Natural killer cell (primary cell): ENCODE measurements around the gene PRCD. TPM values are rescaled to one million over a fixed set of nuclear protein-coding genes. Genes with fewer than 3 reads are reported as not detected.
A peak's percentile ranks its signal among the peaks of the same experiment; 100 is the strongest.

Experiments
- ATAC-seq, 3 donors: fragments of 150-1000 bp in 2 of 3; fragments of 200-7000 bp in 1 of 3; cut with Tn5 transposase; 1 replicate in 1 of 3; 2 replicates in 2 of 3; pipeline ENCODE4 v1.10.0; 2021; ENCODE audit warnings: mild to moderate bottlenecking in 2 of 3, moderate library complexity in 2 of 3
- DNase-seq, 2 donors: peaks; one replicate each; pipeline versions ENCODE4 v3.0.0 to v3.0.0-alpha.2; 2013 to 2021; ENCODE audit warnings: mixed read lengths in 1 of 2
- H3K27ac ChIP-seq: one replicate; pipeline ENCODE4 v1.5.1; 2013; ENCODE audit warnings: mild to moderate bottlenecking, low read length
- H3K27me3 ChIP-seq: one replicate; pipeline ENCODE4 v1.6.1; 2013; ENCODE audit warnings: low read length; ENCODE audit not compliant: control insufficient read depth, insufficient read depth
- H3K36me3 ChIP-seq: one replicate; pipeline ENCODE4 v1.6.1; 2013; ENCODE audit warnings: low read length; ENCODE audit not compliant: control insufficient read depth, insufficient read depth
- H3K4me1 ChIP-seq: one replicate; pipeline ENCODE4 v1.6.1; 2013; ENCODE audit warnings: low read length; ENCODE audit not compliant: control insufficient read depth, insufficient read depth
- H3K4me3 ChIP-seq: one replicate; pipeline ENCODE4 v1.5.1; 2013; ENCODE audit warnings: low read length
- H3K9me3 ChIP-seq: one replicate; pipeline ENCODE4 v1.6.1; 2013; ENCODE audit warnings: low read length; ENCODE audit not compliant: control insufficient read depth, insufficient read depth
- H3K27ac Mint-ChIP-seq, 2 donors: one replicate each; pipeline ENCODE4 v1.8.0; 2022; ENCODE audit warnings: mild to moderate bottlenecking in 2 of 2, mixed read lengths in 2 of 2, moderate library complexity in 1 of 2
- H3K27me3 Mint-ChIP-seq, 2 donors: one replicate each; pipeline ENCODE4 v1.8.0; 2022; ENCODE audit warnings: low read depth in 2 of 2, mixed read lengths in 2 of 2
- H3K36me3 Mint-ChIP-seq: one replicate; pipeline ENCODE4 v1.8.0; 2022; ENCODE audit warnings: mixed read lengths
- H3K4me1 Mint-ChIP-seq, 2 donors: one replicate each; pipeline ENCODE4 v1.8.0; 2022; ENCODE audit warnings: mixed read lengths in 2 of 2
- H3K4me3 Mint-ChIP-seq: one replicate; pipeline ENCODE4 v1.8.0; 2022; ENCODE audit warnings: mild to moderate bottlenecking, moderate library complexity, mixed read lengths
- H3K9me3 Mint-ChIP-seq, 2 donors: one replicate each; pipeline ENCODE4 v1.8.0; 2022; ENCODE audit warnings: mixed read lengths in 2 of 2
- WGBS: methylation state at CpG from one replicate; pipeline ENCODE4 v1.1.7; 2013; ENCODE audit warnings: missing lambda C conversion rate; ENCODE audit not compliant: insufficient coverage; 5-methylcytosine and 5-hydroxymethylcytosine counted together
- intact Hi-C: fragments of 100-400 bp; cut with micrococcal nuclease; formaldehyde crosslinking; loops from one replicate; pipeline ENCODE4 v1.14.2; 2022
- total RNA-seq, 4 donors: library from RNA; stranded (reverse); fragments of 120-200 nt in 1 of 4; gene quantifications; one replicate each; pipeline versions ENCODE4 v1.2.3 to v1.2.4, GENCODE V29; 2013 to 2022
- TF ChIP-seq, protein P1 (sequence below): fragments of 200-600 bp; IDR thresholded peaks from one replicate; pipeline ENCODE4 v1.8.0; 2022; ENCODE audit warnings: antibody characterized with exemption

The PRCD gene
- total RNA-seq, 3 donors from 2014 or later (not counting 1 experiment from before 2014, with no cell fraction given): 0.77 to 1.1 (median 0.82) TPM

DNA sequence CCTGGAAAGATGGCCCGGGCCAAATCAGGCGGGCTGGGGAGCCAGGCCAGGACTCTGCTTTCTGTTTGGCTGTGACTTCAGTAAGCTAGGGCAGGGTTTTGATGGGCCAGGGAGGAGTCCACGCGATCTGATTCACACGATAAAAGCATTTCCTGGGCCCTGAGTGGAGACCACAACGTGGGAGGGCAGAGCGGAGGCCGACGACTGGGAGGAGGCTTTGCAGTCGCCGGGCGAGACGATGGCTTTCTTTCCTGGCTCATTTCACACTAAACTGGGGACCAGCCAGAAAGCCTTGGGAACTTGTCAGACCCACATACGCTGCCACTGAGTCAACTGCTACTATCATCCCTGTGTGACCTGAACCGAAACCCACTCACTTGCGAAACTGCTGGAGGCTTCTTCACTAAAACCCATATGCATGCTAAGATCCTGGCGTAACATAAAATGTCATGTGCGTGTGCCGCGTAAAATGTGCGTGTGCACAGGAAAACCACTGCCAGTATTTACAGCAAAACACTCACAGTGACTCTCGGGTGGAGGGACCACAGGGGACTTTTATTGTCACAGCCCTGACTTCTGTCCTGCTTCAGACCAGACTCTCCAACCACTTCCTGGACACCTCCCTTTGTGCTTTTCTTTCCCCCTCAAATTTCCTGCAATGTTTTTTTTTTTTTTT lies 24.4 kb upstream of the PRCD start:
- Histone ChIP-seq H3K4me1 (peaks cover 82% of the 10 kb centered on the region), H3K4me3 (peak overlapping the region; percentile 31), H3K27me3 (no peaks in the 10 kb centered on the region), H3K9me3 (no peaks in the 10 kb centered on the region), H3K27ac (peak overlapping the region; percentile 86), H3K36me3 (no peaks in the 10 kb centered on the region)
- Mint-ChIP-seq H3K27ac (peak overlapping the region; percentile 92 to 96), H3K4me3 (peak overlapping the region; percentile 77), H3K27me3 (no peaks in the 10 kb centered on the region), H3K36me3 (no peaks in the 10 kb centered on the region), H3K4me1 (peaks cover 43 to 60% of the 10 kb centered on the region in 2 donors), H3K9me3 (no peaks in the 10 kb centered on the region)
- ATAC-seq (peak; percentile 79 to 89 (median 81)), DNase-seq (peak; percentile 80 to 97)
- TF ChIP-seq, protein P1, sequence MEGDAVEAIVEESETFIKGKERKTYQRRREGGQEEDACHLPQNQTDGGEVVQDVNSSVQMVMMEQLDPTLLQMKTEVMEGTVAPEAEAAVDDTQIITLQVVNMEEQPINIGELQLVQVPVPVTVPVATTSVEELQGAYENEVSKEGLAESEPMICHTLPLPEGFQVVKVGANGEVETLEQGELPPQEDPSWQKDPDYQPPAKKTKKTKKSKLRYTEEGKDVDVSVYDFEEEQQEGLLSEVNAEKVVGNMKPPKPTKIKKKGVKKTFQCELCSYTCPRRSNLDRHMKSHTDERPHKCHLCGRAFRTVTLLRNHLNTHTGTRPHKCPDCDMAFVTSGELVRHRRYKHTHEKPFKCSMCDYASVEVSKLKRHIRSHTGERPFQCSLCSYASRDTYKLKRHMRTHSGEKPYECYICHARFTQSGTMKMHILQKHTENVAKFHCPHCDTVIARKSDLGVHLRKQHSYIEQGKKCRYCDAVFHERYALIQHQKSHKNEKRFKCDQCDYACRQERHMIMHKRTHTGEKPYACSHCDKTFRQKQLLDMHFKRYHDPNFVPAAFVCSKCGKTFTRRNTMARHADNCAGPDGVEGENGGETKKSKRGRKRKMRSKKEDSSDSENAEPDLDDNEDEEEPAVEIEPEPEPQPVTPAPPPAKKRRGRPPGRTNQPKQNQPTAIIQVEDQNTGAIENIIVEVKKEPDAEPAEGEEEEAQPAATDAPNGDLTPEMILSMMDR: no peak
- intact Hi-C loops: loop anchor here (1.0 to 10.0 kb wide), 6 partner anchors 23 to 251 kb away; partner anchors contain the start of genes SRSF2 and UBALD2
- 3% methylated on average over 22 of the region's 22 CpGs for WGBS

DNA sequence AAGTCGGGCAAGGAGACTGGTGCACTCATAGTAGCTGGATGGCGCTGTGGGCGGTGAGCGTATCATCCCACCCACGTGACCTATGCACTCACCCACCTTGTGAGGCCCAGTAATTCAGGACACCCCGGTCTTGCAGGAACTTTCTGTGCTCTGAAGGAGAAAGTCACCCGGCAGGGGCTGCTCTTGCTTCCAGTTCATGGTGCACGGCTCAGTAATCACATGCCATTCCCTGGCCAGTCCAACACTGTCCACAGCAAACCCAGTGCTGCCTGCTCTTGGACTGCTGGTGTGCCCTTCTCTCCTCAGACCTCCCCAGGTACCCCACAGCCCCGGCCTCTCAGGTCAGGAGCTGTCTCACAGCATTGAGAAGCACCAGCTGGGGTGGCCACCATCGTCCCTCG lies 22.2 kb upstream of the PRCD start:
- Mint-ChIP-seq H3K27ac (peak overlapping the region; percentile 60 to 68), H3K27me3 (no peaks in the 10 kb centered on the region), H3K9me3 (no peaks in the 10 kb centered on the region), H3K4me3 (no peak overlapping the region), H3K36me3 (no peaks in the 10 kb centered on the region), H3K4me1 (peaks cover 29 to 52% of the 10 kb centered on the region in 2 donors)
- Histone ChIP-seq H3K36me3 (no peaks in the 10 kb centered on the region), H3K9me3 (no peaks in the 10 kb centered on the region), H3K4me1 (peaks cover 62% of the 10 kb centered on the region), H3K27me3 (no peaks in the 10 kb centered on the region), H3K27ac (peak overlapping the region; percentile 86), H3K4me3 (no peak overlapping the region)
- TF ChIP-seq, protein P1: no peak
- no peak for DNase-seq
- intact Hi-C loops: loop anchor here (5.0 to 10.0 kb wide), 2 partner anchors 155 to 253 kb away; partner anchors contain the start of gene UBALD2
- no peak for ATAC-seq
- 95% methylated on average over 11 of the region's 11 CpGs for WGBS

DNA sequence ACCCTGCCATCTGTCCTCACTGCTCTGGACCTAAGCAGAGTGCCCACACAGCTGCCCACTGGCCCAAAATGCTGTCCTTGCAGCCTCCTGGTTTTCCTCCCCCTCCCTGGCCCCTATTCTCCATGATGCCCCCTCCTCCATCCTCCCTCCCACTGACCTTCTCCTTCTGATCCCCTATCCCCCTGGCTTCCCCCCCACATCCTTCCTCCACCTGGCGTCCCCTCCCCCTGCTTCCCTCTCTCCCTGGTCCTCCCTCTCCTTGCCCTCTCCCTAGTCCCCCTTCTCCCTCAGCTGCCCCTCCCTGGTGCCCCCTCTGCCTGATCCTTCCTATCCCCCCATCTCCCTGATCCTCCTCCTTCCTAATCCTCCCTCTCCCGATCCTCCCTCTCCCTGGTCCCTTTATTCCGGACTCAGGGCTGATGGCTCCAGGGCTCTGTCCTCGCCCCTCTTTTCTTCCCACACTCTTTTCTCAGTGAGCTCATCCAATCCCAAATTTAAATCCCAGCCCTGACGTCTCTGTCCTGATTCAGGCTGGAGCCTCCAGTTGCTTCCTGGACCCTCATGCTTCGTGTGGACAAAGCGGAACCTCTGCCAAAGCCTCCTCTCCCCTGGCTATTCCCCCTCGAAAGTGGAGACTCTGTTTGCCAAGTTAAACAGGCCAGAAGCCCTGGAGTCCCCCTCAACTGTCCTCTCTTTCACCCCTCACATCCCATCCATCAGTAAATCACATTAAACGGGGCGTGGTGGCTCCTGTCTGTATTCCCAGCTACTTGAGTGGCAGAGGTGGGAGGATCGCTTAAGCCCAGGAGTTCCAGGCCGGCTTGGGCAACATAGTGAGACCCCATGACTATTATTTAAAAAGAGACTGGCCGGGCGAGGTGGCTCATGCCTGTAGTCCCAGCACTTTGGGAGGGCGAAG lies 20.5 kb upstream of the PRCD start:
- DNase-seq (no peak), ATAC-seq (no peak)
- Histone ChIP-seq H3K27me3 (no peaks in the 10 kb centered on the region), H3K4me1 (peaks cover 56% of the 10 kb centered on the region), H3K36me3 (no peaks in the 10 kb centered on the region), H3K9me3 (no peaks in the 10 kb centered on the region), H3K27ac (no peak overlapping the region), H3K4me3 (no peak overlapping the region)
- no peaks in the 10 kb centered on the region for H3K27me3 Mint-ChIP-seq
- no peaks in the 10 kb centered on the region for H3K9me3 Mint-ChIP-seq
- H3K4me1 Mint-ChIP-seq: peaks cover 23 to 52% of the 10 kb centered on the region in 2 donors
- TF ChIP-seq, protein P1: no peak
- H3K27ac Mint-ChIP-seq: peak overlapping the region in 1 of 2 donors; percentile 79
- WGBS: 92% methylated on average over 15 of the region's 15 CpGs
- no peaks in the 10 kb centered on the region for H3K36me3 Mint-ChIP-seq
- H3K4me3 Mint-ChIP-seq: no peak overlapping the region
- intact Hi-C loops: loop anchor here (5.0 to 10.0 kb wide), 2 partner anchors 153 to 255 kb away; partner anchors contain the start of gene UBALD2
